ENCODE results near the gene GRM5.
"Not testable (repeated sequence)": the region's sequence is repeated elsewhere in the genome, so short reads cannot be mapped to it uniquely, and the experiment has no call there.

GRCh38 chr11:88853963-88854362 is 211.8 kb downstream of the GRM5 start:
- TF ChIP-seq EZH2phosphoT487, CTCF, EZH2 (IDR thresholded peaks at IDR 0.05): not testable (repeated sequence)

All from neural progenitor cell (in vitro differentiated cells).